ENCODE data around the gene FBXO46.

DNA sequence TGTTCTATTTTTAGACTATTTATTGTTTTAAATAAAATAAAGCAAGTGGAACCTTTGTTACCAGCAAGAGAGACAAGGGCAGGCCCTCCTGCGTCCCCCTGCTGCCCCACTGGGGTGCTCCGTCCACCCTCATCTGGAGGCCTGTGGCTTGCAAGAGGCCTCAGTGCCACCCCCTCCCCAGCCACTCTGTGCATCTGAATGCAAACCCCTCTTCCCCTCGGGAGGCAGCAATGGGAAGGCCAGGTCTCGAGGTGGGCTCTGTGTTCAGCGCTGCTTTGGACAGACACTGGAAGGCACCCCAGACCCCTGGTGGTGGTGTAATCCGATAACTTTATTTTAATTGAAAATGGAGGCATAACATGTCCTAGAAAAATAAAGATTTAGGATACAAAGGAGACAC is 33.8 kb upstream of the FBXO46 start:
- TF ChIP-seq, protein P1, sequence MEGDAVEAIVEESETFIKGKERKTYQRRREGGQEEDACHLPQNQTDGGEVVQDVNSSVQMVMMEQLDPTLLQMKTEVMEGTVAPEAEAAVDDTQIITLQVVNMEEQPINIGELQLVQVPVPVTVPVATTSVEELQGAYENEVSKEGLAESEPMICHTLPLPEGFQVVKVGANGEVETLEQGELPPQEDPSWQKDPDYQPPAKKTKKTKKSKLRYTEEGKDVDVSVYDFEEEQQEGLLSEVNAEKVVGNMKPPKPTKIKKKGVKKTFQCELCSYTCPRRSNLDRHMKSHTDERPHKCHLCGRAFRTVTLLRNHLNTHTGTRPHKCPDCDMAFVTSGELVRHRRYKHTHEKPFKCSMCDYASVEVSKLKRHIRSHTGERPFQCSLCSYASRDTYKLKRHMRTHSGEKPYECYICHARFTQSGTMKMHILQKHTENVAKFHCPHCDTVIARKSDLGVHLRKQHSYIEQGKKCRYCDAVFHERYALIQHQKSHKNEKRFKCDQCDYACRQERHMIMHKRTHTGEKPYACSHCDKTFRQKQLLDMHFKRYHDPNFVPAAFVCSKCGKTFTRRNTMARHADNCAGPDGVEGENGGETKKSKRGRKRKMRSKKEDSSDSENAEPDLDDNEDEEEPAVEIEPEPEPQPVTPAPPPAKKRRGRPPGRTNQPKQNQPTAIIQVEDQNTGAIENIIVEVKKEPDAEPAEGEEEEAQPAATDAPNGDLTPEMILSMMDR (conservative IDR thresholded peaks at IDR 0.05; ENCODE audit: low read length): no peak
- TF ChIP-seq EZH2phosphoT487 (IDR thresholded peaks at IDR 0.05; ENCODE audit: borderline replicate concordance): no peak

Measured in Loucy (cell line).